KG1 (cell line): ENCODE data around the gene TTC38.
"Not testable (repeated sequence)": the region's sequence is repeated elsewhere in the genome, so short reads cannot be mapped to it uniquely, and the experiment has no call there.

Experiments
- DNase-seq: peaks from one replicate; lab custom pipeline; 2025; lab: John Stamatoyannopoulos, UW

TTC38 gene

GRCh38 chr22:46296257-46297150, 28.7 kb downstream of the TTC38 start, which contains the start of gene GTSE1:
TSS of gene GTSE1 (plus strand) at chr22:46296870. CDS start at chr22:46297401, 531 bp downstream.
- DNase-seq, result peak; percentile 93

GRCh38 chr22:46297151-46297812, 29.5 kb downstream of the TTC38 start:
- no peak for DNase-seq

- DNase-seq, result no peak
These were observed 31.3 kb downstream of the TTC38 start for GRCh38 chr22:46299101-46299500.

- DNase-seq, result no peak
These were observed 32.7 kb downstream of the TTC38 start for GRCh38 chr22:46300491-46300890.

- no peak for DNase-seq
These were observed 35.6 kb downstream of the TTC38 start for GRCh38 chr22:46303347-46303965.

DNA sequence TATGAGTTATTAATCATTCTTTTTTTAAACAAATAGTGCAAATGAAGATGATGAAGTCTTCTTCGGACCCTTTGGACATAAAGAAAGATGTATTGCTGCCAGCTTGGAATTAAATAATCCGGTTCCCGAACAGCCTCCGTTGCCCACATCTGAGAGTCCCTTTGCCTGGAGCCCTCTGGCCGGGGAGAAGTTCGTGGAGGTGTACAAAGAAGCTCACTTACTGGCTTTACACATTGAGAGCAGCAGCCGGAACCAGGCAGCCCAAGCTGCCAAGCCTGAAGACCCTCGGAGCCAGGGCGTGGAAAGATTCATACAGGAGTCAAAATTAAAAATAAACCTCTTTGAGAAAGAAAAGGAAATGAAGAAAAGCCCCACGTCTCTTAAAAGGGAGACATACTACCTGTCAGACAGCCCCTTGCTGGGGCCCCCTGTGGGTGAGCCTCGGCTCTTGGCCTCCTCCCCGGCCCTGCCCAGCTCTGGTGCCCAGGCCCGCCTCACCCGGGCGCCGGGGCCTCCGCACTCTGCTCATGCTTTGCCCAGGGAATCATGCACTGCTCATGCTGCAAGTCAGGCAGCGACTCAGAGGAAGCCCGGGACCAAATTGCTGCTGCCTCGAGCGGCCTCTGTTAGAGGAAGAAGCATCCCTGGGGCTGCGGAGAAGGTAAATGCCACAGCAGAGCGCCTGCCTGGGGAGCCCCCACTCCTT, 40.6 kb downstream of the TTC38 start:
- no peak for DNase-seq

DNA sequence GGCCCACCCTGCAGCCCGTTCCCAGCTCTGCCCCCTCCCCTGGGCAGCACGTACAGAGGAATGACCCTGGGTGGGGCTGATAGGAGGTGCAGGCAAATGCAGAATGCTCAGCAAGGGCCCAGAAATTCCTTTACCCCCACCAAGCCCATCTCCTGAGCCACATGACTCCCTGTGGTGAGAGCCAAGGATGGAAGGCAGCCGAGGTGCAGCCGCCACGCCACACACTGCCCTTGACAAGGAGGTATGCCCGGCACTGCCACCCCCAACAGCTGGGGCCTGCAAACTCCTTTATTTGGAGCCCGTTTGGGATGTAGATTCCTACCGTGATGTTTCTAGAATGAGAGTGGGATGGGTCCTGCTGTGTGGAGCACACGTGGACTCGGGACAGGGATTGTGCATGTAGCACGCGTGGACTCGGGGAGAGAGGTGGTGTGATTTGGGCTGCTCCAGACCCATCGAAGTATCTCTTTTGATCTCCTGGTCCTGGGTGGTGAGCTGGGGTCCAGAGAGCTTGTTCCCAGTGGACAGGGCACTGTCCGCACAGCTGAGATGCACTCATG, 41.8 kb downstream of the TTC38 start:
- DNase-seq, result no peak

DNA sequence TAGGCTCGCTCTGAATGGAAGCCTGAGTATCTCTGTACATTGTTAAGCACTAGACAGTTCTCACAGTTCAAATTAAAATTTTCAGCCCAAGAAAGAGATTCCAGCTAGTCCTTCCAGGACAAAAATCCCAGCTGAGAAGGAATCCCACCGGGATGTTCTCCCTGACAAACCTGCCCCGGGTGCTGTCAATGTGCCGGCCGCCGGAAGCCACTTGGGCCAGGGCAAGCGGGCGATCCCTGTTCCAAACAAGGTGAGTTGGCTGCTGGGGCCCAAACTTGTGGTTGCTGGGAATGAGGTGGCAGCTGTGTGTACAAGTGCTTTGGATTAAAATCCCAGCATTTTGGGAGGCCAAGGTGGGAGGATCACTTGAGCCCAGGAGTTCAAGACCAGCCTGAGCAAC, 44.2 kb downstream of the TTC38 start:
- no peak for DNase-seq

DNA sequence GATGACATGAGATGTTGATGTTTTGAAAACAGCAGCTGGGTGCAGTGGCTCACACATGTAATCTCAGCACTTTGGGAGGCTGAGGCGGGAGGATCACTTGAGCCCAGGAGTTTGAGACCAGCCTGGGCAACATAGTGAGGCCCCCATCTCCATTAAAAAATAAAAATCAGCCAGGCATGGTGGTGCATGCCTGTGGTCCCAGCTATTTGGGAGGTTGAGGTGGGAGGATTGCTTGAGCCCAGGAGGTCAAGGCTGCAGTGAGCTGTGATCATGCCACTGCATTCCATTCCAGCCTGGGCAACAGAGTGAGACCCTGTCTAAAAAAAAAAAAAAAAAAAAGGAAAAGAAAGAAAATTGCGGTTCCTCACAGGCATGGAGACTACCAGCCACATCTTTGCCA, 45.0 kb downstream of the TTC38 start:
- not testable (repeated sequence) for DNase-seq

GRCh38 chr22:46315976-46316375, 48.2 kb downstream of the TTC38 start:
- no peak for DNase-seq

DNA sequence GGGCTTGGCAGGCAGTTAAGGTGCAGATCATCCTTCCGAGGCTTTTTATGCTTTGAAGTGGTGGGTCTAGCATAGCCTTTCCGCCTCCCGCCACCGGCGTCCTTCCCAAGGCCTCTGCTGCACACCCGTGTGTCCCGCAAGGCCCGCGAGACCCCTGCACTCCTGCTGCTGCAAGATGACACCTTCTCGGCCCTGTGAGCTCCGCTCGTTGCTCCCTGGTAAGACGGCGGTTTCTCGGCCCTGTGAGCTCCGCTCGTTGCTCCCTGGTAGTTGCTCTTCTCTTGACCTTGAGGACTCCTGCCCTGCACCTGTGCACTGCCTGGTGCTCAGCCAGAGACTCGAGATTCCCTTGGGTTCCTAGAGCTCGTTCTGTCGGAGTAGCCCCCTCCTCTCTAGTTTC, 49.8 kb downstream of the TTC38 start:
- DNase-seq, result no peak

DNA sequence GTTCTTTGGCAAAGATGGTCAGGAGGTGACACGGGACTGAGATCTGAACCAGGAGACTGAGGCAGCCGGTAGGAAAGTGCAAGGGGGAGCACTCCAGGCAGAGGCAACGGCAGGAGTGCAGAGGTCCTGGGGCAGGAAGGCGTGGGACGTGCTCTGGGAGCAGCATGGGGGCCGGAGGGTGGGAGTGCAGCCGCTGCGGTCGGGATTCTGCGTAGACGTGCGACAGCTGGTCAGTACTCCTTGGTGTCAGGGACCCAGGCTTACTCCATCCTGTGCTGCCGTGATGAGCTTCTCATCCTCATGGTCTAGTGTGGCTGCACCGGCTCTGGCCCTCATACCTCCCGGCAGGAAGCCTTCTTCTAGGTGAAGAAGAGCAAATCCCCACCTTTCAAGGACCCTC, 50.8 kb downstream of the TTC38 start:
- DNase-seq, result no peak

DNA sequence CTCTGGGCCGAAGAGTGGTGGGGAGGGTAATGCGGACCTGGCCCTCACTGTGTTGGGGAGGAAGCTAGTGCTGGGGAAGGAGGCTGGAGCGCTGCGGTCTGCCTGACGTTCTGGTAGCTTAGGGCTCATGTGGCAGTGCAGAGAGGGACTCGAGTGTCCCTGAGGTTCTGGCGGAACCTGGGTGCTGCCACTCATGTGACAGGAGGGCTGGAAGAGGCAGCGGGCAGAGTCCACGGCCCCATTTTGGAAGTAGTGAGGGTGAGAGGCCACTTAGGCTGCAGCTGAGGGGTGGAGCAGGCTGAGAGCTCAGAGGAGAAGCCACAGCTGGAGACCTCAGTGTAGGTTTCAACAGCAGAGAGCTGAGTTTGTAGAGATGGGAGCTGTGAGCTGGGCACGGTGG, 51.5 kb downstream of the TTC38 start:
- no peak for DNase-seq

DNA sequence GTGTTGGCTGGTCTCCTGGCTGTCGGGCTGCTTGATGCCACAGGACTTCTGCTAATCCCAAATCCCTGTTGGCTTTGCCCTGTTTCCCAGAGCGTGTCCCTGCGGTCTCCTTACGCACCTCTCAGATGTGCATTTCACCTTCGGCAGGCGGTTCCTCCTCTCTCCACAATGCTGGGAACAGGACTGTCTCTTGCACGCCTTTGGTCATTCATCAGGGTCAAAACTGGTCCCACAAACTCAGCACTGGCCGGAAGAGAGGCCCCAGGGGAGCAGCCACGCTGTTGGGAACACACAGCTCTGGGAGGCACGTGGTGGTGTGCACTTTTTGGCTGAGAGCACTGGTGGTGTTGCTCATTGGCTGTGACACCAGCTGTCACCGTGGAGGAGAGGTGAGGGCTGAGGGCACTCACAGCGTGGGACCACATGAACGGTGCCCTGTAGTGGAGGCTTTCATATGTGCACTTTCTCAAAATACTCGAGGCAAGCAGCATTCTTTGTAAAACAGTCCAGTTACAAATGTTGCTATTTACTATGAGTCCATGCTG, 52.4 kb downstream of the TTC38 start:
- no peak for DNase-seq

- DNase-seq, result no peak
These were observed 53.0 kb downstream of the TTC38 start for GRCh38 chr22:46320716-46321386.

GRCh38 chr22:46322711-46323110, 54.9 kb downstream of the TTC38 start:
- DNase-seq, result no peak

- DNase-seq, result no peak
These were observed 55.4 kb downstream of the TTC38 start for GRCh38 chr22:46323162-46323561.

- no peak for DNase-seq
These were observed 58.4 kb downstream of the TTC38 start for GRCh38 chr22:46326066-46326680.

DNA sequence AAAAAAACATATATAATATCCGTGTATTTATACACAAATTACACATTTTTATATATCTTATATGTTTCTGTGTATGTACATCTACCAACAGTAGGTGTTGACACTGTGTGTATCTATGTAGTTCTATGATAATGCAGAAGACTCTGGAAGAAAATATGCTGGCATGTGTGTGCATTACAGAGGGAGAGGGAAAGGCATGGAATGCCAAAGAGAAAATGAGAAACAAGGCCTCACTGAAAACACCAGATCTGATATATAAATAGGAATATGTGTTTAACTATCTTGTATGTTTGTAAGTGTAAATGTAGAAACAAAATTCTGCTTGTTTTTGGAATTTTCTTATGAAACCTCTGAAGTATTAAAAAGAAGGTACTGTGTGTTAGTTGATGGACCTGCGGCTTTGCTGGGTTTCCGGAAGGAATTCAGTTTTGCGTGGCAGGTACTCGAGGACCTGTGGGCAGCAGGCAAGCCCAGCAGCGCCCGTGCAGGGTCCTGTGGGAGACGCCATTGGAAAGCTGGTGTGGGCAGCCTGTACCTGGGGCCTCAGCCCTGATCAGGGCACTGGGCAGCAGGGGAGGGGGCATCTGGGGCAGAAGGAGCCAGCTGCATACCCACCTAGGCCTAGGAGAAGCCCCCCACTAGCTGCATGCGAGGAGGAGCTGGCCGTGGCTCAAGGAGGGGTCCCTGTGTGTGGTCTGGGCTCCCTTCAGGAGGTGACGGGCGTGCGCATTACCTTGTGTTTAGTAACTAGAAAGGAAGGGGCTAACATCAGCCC, 60.1 kb downstream of the TTC38 start:
- DNase-seq, result no peak

DNA sequence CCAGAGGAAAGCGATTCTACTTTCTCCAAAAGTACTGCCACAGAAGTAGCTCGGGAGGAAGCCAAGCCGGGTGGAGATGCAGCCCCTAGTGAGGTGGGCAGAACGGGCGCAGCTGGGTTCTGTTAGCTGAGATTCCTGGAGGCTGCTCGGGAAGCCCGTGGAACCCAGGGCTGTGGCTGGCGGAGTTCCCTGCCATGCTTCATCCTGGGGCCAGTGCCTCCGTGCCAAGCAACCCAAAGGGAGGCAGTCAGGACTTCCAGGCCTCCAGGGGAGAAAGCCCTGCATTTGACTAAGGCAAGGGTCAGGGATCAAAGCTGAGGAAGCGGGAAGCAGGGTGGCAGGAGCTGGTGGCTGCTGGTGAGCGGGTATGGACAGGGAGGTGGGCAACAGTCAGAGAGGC, 61.0 kb downstream of the TTC38 start:
- DNase-seq, result no peak
